GM21447 (cell line): ENCODE data around the gene SASH3.

Experiments used
- ATAC-seq: cut with Tn5 transposase; IDR thresholded peaks from one replicate; pipeline ENCODE4 v1.9.1; 2021; ENCODE audit not compliant: unreplicated experiment

Gene SASH3

GRCh38 chrX:129808158-129808828, 28.5 kb downstream of the SASH3 start:
- no peak for ATAC-seq

- ATAC-seq = no peak
These were observed 29.4 kb downstream of the SASH3 start for GRCh38 chrX:129808829-129809796.

DNA sequence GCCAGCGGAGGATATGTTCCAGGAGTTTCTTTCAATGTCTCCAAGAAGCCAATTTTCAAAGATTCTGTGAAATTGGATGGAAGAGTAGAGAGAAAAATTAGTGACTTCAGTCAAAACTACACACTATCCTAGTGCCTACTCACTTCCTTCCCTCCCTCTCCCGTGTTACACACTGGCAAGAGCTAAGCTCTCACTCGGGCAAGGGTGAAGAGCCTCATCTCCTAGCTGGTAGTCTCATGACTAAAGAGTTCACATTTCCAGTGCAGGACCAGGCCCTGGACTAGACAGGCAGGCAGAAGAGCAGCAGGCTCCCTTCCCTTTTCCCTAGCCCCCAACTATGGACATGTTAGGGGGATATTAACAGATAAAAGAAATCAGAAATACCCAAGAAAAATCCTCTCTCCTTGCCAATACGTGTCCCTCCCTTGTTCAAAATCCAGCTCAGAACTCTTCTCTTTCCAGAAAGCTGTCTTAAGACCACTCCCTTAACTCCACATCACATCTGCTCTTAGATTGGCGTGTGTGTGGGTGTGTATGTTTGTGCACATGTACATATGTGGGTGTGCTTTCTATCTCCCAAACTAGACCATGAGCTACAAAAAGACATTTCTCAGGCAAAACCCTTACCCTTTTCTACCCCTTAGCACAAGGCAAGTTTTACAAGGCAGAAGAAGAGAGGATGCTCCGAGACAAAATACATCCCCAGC, 34.1 kb downstream of the SASH3 start:
- ATAC-seq = no peak

DNA sequence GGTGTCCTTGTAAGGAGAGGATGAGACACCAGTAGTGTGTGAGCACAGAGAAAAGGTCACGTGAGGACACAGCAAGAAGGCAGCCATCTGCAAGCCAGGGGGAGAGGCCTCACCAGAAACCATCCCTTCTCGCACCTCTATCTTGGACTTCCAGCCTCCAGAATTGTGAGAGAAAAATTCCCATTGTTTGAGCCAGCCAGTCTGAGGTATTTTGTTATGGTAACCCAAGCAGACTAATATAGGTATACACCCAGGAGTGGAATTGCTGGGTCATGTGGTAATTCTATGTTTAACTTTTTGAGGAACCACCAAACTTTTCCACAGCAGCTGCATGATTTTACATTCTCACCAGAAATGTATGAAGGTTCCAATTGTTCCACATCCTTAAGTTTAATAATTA, 38.4 kb downstream of the SASH3 start:
- no peak for ATAC-seq

- ATAC-seq = no peak
These were observed 43.4 kb downstream of the SASH3 start for GRCh38 chrX:129823115-129823514.

DNA sequence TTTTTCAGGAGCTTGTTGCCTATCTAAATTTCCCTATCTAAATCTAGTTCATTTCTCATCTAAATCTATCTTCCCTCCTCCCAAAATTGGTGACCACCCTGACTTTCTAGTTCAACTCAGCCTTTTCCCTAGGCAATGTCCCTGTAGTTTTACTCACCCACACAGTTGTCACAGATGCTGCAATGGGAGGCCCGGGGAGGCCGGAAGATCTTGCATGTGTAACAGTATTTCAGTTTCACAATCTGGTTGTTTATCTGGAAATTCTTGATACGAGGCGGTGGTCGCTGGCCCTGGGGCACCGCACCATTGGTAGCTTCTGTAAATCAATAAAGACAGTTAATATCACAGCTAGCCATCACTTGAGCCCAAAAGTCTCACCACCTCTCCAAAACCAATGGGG, 43.8 kb downstream of the SASH3 start:
- ATAC-seq = no peak

GRCh38 chrX:129824620-129825019, 44.9 kb downstream of the SASH3 start:
- ATAC-seq = no peak

GRCh38 chrX:129825746-129826505, 46.2 kb downstream of the SASH3 start:
- no peak for ATAC-seq

- no peak for ATAC-seq
These were observed 50.7 kb downstream of the SASH3 start for GRCh38 chrX:129830494-129830893.

DNA sequence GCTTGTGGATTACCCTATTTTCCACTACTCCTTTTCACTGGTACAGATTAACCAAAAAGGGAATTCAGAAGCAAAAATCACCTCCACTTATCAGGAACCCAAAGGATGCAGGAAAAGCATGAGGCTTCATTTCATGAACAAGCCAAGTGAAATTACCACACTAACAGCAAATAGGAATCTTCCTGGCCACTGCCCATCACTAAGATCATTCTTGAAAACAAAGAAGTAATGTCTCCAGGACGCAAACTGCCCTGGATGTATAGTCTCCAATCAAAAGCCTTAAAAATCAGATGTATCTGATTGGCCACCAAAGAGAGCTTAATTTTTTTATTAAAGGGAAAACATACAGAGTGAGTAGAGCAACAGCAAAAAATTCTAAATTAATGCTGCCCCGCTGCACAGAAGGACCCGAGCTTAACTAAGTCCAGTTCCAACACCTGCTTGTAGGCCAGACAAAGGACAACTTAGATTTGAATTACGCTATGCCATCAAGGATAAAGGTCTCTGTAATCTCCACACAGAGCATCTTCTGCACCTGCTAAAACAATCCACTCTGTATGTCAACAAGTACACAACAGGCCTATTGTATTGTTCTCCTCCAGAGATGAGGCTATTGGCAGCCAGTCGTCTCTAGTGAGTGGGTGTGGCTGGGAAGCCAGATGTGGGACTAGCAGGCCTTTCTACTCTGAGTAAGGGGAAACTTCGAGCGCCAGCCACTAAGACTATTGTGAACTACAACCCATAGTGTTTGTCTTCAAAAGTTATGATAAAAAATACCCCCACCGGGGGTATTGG, 51.5 kb downstream of the SASH3 start:
- ATAC-seq = no peak

DNA sequence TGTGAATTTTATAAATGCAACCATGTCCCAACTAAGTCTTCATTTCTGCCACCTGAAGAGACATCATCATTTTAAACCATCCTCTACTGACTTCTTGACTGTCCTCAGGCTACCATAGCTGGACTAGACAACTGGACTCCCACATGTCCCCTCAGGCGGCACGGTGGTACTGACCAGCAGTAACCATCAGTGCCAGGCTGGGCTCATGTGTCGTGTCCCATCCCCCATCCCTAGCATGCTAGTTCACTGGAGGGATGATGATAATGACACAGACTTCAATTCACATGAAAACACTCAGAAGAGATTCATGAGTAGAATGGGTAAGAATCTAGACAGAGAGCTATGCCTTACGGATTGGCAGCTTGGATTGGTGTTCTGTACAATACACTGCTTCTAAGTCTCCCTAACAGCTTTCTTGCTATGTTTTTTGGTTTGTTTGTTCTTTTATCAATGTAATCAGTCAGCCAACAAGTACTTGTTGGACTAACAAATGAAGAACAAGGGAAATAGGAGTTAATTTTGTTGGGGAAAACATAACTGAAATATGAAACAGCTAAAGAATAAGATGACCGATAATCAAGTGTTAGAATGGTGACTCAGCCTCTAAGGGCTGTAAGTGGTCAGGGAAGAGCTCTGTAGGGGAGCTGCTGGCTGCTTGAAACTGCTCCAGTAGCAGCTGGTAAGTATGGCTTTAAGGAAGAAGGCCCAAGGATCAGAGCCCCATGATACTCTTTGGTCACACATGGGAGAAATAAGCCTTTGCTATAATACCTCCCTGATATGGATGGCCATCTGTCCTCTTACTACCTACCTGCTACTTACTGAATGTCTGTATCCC, 53.6 kb downstream of the SASH3 start:
- ATAC-seq = no peak

DNA sequence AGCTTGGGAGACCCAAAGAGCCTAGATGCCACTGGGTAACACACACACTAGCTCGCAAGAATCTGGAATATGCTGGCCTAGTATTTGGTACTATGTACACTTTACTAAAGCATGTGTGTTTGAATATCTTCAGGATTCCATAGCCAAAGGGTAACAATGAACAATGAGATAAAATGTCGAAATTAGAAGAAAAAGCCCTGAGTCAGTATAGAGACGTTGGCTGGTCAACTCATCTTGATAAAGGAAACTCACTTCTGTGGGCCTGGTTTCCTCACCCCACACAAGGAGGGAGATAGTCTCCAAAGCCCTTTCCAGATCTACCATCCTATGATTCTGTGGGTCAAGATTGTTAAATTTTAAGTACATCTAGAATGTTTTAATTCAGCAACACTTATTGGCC, 57.1 kb downstream of the SASH3 start:
- ATAC-seq = no peak

DNA sequence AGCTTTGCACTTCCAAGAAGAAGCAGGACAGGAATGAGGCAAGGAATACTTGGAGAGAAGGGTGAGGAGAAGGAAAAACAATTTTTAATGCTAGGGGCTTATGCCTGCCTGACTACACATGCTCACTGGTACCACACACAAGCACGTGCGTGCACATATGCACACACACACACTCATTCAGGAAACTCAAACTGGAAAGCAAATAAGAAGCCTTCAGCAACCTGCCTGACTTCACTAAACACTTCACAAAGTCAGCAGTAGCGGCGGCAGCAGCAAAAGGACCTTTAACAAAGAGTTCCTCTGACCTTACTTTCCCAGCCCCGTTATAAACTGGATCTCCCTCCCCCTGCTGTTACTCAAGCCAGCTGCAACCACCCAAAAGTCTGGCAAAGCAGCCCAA, 60.6 kb downstream of the SASH3 start:
- no peak for ATAC-seq

DNA sequence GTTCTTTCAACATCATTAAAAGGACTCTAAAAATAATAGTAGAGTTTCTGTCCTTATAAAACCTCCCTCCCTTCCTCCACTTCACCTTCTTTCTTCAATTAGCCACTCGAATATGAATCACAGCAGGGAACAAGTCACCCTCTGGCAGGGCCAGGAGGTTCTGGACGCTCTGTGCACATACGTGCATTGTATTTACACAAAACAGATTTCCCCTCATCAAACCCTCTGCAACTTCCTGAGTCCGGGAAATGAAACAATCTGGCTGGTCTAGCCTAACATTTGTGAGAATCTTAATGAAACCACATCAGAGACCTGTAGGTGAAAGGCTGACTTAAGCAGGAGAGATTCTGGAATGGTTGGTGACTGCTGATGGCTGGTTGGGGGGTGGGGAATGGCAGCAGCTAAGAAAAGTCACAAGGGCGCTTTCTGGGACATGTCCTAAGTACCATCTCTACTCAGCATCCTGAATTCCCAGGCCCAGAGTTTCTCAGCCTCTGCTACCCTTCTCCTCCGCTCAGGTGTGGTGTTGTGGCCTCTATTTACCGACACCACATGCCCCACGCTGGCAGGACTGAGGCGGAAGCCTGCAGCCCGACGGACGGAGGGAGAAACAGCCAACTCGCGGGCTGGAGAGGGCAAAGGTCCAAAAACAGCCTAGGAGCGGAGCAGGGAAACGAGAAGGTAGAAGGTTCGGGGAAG, 62.9 kb downstream of the SASH3 start:
- ATAC-seq = no peak

- ATAC-seq = no peak
These were observed 63.4 kb downstream of the SASH3 start for GRCh38 chrX:129843209-129843458.

GRCh38 chrX:129843459-129844306, 63.9 kb downstream of the SASH3 start, which contains the start of gene ZDHHC9:
TSS of gene ZDHHC9 (minus strand) at chrX:129843886. CDS start at chrX:129841945, 1,941 bp downstream.
- ATAC-seq = peak; percentile 99
